Erythroblast (primary cell): ENCODE measurements around the gene MAPK4.

Source experiments
- GATA1 ChIP-seq: IDR thresholded peaks from 2 replicates; pipeline ENCODE4 v1.6.1; 2011; ENCODE audit warnings: low read depth, mild to moderate bottlenecking, control low read depth, low read length, moderate library complexity
- POLR2A ChIP-seq: IDR thresholded peaks from 2 replicates; pipeline ENCODE4 v1.6.1; 2011; ENCODE audit warnings: mild to moderate bottlenecking, low read length

GRCh38 chr18:50662775-50663383, 103.0 kb downstream of the MAPK4 start:
- no peak for TF ChIP-seq POLR2A
- TF ChIP-seq GATA1: no peak
